Astrocyte of the spinal cord (primary cell): ENCODE results near the gene IFITM2.
A peak's percentile ranks its signal among the peaks of the same experiment; 100 is the strongest.

Experiments
- DNase-seq: peaks from one replicate; pipeline ENCODE4 v3.0.0; 2011; ENCODE audit warnings: low read depth, low spot score
- H3K4me3 ChIP-seq: 2 replicates; pipeline ENCODE4 v1.5.1; 2011; ENCODE audit warnings: low read depth, mild to moderate bottlenecking, low read length, moderate library complexity
- CTCF ChIP-seq: IDR thresholded peaks from 2 replicates; pipeline ENCODE4 v1.5.1; 2012; ENCODE audit warnings: low read depth, mild to moderate bottlenecking, low read length, inconsistent platforms
- in situ Hi-C: cut with HindIII; loops from 2 replicates; pipeline ENCODE4 v1.10.0; 2017; ENCODE audit warnings: low sequenced_read_pairs

The IFITM2 gene

DNA sequence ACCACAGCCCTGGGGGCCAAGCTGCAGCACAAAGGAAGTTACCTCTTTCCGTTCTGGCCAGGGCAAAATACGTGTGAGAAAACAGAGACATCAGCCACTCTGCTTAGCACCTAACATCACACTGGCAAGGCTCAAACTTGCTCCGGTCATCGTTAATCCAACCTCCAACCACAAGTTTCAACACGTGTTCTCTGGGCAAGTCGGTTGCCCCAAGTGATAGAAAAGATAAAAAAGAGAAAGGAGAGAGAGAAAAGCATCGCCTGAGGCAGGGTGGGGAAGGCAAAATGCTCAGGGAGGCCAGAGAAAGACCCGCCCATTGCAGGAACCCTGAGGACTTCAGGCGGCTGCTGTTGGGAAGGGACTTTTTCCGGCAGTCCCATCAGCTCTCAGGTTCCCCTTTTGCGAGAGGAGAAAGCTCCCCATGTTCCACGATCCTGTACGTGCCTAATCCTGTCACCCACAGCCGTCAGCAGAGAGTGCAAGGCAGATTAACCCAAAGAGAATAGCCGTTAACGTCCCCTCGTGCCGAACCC lies 43.2 kb downstream of the IFITM2 start:
- H3K4me3 ChIP-seq, result no peak overlapping the region
- in situ Hi-C loops, result no loop called here
- no peak for DNase-seq
- no peak for TF ChIP-seq CTCF

DNA sequence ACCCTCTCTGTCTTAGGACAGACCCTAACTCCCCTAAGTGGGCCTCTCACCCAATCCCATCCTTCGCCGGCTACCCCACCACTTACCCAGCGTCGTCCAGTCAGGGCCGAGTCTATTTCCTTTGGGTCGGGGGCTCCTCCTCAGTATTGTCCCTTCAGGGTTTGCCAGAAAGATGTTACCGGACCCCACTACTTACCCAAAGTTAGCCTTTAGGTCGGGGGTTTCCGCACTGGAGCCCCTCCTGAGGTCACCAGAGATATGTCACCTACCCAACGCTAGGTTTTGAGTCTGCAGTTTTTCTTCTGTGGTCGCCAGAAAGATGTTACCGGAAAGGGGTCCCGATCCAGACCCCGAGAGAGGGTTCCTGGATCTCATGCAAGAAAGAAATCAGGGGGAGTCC lies 43.8 kb downstream of the IFITM2 start:
- no peak overlapping the region for H3K4me3 ChIP-seq
- in situ Hi-C loops, result no loop called here
- TF ChIP-seq CTCF, result no peak
- no peak for DNase-seq

GRCh38 chr11:352456-353031 lies 44.9 kb downstream of the IFITM2 start:
- in situ Hi-C loops, result no loop called here
- no peak overlapping the region for H3K4me3 ChIP-seq
- TF ChIP-seq CTCF, result no peak
- DNase-seq, result no peak

GRCh38 chr11:353179-353873 lies 45.7 kb downstream of the IFITM2 start:
- no peak overlapping the region for H3K4me3 ChIP-seq
- in situ Hi-C loops, result no loop called here
- peak; percentile 84 for DNase-seq
- no peak for TF ChIP-seq CTCF

- peak; percentile 98 for DNase-seq
- no peak for TF ChIP-seq CTCF
- in situ Hi-C loops, result no loop called here
- peak overlapping the region; percentile 5 for H3K4me3 ChIP-seq
Observed at GRCh38 chr11:355581-356458, 48.2 kb downstream of the IFITM2 start.

DNA sequence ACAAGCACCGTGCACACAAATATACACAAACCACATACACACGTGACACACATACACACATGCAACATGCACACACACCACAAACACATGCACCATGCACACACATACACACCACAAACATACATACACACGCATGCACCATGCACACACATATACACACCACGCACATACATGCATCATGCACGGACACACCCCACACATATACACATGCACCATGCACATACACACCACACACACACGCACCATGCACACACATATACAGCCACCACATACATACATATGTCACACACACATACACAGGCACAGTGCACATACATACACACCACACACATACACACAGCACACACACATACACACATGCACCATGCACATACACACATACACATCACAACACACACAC lies 49.0 kb downstream of the IFITM2 start:
- H3K4me3 ChIP-seq, result no peak overlapping the region
- DNase-seq, result no peak
- in situ Hi-C loops, result no loop called here
- TF ChIP-seq CTCF, result no peak
